Adrenal gland (tissue), 5 donors: ENCODE data around the gene NHLH1.

Source experiments
- POLR2A ChIP-seq, 2 donors: fragments of 450-650 bp; IDR thresholded peaks; one replicate each; pipeline ENCODE4 v1.6.1; 2017; ENCODE audit warnings: antibody characterized with exemption in 2 of 2, mild to moderate bottlenecking in 2 of 2, moderate library complexity in 1 of 2
- TF ChIP-seq, protein P1 (sequence below), 6 experiments: fragments of 450-650 bp in 4 of 6; fragments of 200-600 bp in 2 of 6; sonication (generic) in 1 of 6; IDR thresholded peaks; 1 replicate in 5 of 6; 2 replicates in 1 of 6; pipeline versions ENCODE4 v1.5.1 to v1.8.0; 2016 to 2021; ENCODE audit warnings: antibody characterized with exemption in 6 of 6, mild to moderate bottlenecking in 2 of 6, moderate library complexity in 1 of 6
- donor health status: DM: no; HTN: no; CAD: no.

DNA sequence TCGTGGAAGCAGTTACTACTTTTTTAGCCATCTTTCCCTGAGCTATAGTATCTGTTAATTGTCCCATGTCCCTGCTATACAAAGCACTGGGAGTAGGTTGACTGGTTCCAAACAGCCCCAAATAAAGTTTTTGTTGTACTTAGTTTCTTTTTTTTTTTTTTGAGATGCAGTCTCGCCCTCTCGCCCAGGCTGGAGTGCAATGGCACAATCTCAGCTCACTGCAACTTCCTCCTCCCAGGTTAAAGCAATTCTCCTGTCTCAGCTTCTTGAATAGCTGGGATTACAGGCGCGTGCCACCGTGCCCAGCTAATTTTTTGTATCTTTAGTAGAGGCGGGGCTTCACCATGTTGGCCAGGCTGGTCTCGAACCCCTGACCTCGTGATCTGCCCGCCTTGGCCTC lies 20.4 kb upstream of the NHLH1 start:
- no peak for TF ChIP-seq POLR2A (IDR thresholded peaks at IDR 0.05)
- TF ChIP-seq, protein P1, sequence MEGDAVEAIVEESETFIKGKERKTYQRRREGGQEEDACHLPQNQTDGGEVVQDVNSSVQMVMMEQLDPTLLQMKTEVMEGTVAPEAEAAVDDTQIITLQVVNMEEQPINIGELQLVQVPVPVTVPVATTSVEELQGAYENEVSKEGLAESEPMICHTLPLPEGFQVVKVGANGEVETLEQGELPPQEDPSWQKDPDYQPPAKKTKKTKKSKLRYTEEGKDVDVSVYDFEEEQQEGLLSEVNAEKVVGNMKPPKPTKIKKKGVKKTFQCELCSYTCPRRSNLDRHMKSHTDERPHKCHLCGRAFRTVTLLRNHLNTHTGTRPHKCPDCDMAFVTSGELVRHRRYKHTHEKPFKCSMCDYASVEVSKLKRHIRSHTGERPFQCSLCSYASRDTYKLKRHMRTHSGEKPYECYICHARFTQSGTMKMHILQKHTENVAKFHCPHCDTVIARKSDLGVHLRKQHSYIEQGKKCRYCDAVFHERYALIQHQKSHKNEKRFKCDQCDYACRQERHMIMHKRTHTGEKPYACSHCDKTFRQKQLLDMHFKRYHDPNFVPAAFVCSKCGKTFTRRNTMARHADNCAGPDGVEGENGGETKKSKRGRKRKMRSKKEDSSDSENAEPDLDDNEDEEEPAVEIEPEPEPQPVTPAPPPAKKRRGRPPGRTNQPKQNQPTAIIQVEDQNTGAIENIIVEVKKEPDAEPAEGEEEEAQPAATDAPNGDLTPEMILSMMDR (IDR thresholded peaks at IDR 0.05): no peak
